ENCODE data around the gene KRTAP10-7.

- TF ChIP-seq POLR2AphosphoS5 (IDR thresholded peaks at IDR 0.05; ENCODE audit: low read depth) (no peak), CTCF (conservative IDR thresholded peaks at IDR 0.05; ENCODE audit: low read depth in 2 of 2) (no peak), CREB1 (CRISPR knock-in tag; IDR thresholded peaks at IDR 0.05; ENCODE audit: low read depth) (no peak), JUNB (IDR thresholded peaks at IDR 0.05; ENCODE audit: unreplicated experiment) (no peak), EZH2phosphoT487 (IDR thresholded peaks at IDR 0.05; ENCODE audit: unreplicated experiment) (no peak), REST (IDR thresholded peaks at IDR 0.05; ENCODE audit: unreplicated experiment) (no peak)
Measured at GRCh38 chr21:44603109-44603875, 2.9 kb downstream of the KRTAP10-7 start.
